ENCODE measurements around the gene INSYN2B. TPM values are rescaled to one million over a fixed set of nuclear protein-coding genes. Genes with fewer than 3 reads are reported as not detected.

Gene INSYN2B
- total and polyA plus RNA-seq, 2 experiments from 2014 or later: not detected

DNA sequence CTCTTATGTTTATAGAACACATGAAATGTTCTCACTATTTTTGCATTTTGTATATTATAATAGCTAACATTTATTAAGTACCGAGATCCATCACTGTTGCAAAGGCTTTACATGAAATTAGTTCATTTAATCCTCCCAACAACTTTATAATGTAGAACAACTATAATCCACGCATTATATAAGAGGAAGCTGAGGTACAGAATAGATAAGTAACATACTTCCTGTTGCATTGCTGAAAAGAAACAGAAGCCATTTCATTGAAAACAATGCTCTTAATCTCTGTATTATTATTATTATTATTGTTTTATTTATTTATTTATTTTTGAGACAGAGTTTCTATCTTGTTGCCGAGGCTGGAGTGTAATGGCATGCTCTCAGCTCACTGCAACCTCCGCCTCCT lies 7.9 kb upstream of the INSYN2B start:
- H3K4me3 ChIP-seq: no peak overlapping the region
- H3K79me2 ChIP-seq (replicated peaks; ENCODE audit: insufficient read depth): no peaks in the 10 kb centered on the region
- Mint-ChIP-seq H3K4me3 (no peak overlapping the region), H3K27ac (no peak overlapping the region), H3K9me3 (no peaks in the 10 kb centered on the region), H3K4me1 (no peaks in the 10 kb centered on the region; the same call in 1 of the 3 replicates), H3K36me3 (ENCODE audit: low read depth) (no peaks in the 10 kb centered on the region), H3K27me3 (ENCODE audit: insufficient read depth, low read depth, poor library complexity) (no peaks in the 10 kb centered on the region)
- H4K20me1 ChIP-seq (replicated peaks; ENCODE audit: insufficient read depth): no peaks in the 10 kb centered on the region
- no peaks in the 10 kb centered on the region for H3K36me3 ChIP-seq (ENCODE audit: insufficient read depth)
- ATAC-seq (no peak), DNase-seq (ENCODE audit: low spot score) (no peak)
- H3K4me1 ChIP-seq (ENCODE audit: insufficient read depth): no peaks in the 10 kb centered on the region
- no peak for TF ChIP-seq ETS1 (IDR thresholded peaks at IDR 0.05)
- H3K9me2 ChIP-seq (ENCODE audit: insufficient read depth): no peaks in the 10 kb centered on the region
- H3F3A ChIP-seq (replicated peaks; ENCODE audit: low read depth): no peaks in the 10 kb centered on the region
- no peak overlapping the region for H3K4me2 ChIP-seq
- H2AFZ ChIP-seq: no peak overlapping the region
- H3K27me3 ChIP-seq (ENCODE audit: insufficient read depth): no peaks in the 10 kb centered on the region
- no peak overlapping the region for H3K27ac ChIP-seq (ENCODE audit: low read depth)

- Mint-ChIP-seq H3K4me1 (peaks cover 53% of the 10 kb centered on the region), H3K36me3 (ENCODE audit: low read depth) (no peaks in the 10 kb centered on the region), H3K4me3 (peak overlapping the region; percentile 69), H3K9me3 (no peaks in the 10 kb centered on the region), H3K27me3 (ENCODE audit: insufficient read depth, low read depth, poor library complexity) (peaks cover 14% of the 10 kb centered on the region), H3K27ac (peak overlapping the region; percentile 35; the same call in 1 of the 2 replicates)
- 0 out of 2 replicates have a peak overlapping the region, but pooled peaks have one; percentile 33 for H3K27ac ChIP-seq (ENCODE audit: low read depth)
- H3K36me3 ChIP-seq (ENCODE audit: insufficient read depth): no peaks in the 10 kb centered on the region
- no peak overlapping the region for H2AFZ ChIP-seq
- H3K4me1 ChIP-seq (ENCODE audit: insufficient read depth): peaks cover 39% of the 10 kb centered on the region
- peak overlapping the region; percentile 49 for H3K4me3 ChIP-seq
- no peaks in the 10 kb centered on the region for H3F3A ChIP-seq (replicated peaks; ENCODE audit: low read depth)
- H3K4me2 ChIP-seq: peak overlapping the region; percentile 74
- peak; percentile 15 for ATAC-seq
- DNase-seq (ENCODE audit: low spot score): peak; percentile 61
- no peaks in the 10 kb centered on the region for H3K79me2 ChIP-seq (replicated peaks; ENCODE audit: insufficient read depth)
- TF ChIP-seq NANOG (IDR thresholded peaks at IDR 0.05; ENCODE audit: borderline replicate concordance) (peak; percentile 74), REST (IDR thresholded peaks at IDR 0.05; ENCODE audit: unreplicated experiment) (no peak)
- no peaks in the 10 kb centered on the region for H3K9me2 ChIP-seq (ENCODE audit: insufficient read depth)
- H3K27me3 ChIP-seq (ENCODE audit: insufficient read depth): peaks cover 20% of the 10 kb centered on the region
- H4K20me1 ChIP-seq (replicated peaks; ENCODE audit: insufficient read depth): no peaks in the 10 kb centered on the region
Measured at GRCh38 chr5:169979871-169980270, 424 bp downstream of the INSYN2B start.

DNA sequence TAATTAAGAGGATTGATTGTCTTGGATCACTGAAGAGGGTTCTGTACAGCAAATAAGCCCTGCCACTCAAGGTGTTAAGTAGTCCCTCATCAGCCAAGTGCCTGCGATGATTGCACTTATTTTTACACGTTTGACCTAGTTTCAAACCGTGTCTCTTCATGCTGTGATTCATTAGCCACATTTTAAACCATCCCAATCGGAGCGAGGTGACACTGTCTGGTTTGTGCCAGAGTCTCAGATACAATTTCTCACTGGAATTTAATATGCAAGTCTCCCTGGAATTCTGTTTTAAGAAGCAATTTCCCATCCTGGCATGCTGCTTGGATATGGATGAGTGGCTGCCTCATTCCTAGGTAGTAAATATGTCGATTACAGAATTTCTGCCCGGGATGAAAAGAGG lies 1.6 kb downstream of the INSYN2B start:
- Histone ChIP-seq H3K4me1 (ENCODE audit: insufficient read depth) (peaks cover 39% of the 10 kb centered on the region), H3K4me3 (no peak overlapping the region), H3K9me2 (ENCODE audit: insufficient read depth) (no peaks in the 10 kb centered on the region), H3K27me3 (ENCODE audit: insufficient read depth) (peaks cover 20% of the 10 kb centered on the region), H3K36me3 (ENCODE audit: insufficient read depth) (no peaks in the 10 kb centered on the region), H3K79me2 (replicated peaks; ENCODE audit: insufficient read depth) (no peaks in the 10 kb centered on the region), H2AFZ (no peak overlapping the region), H3K4me2 (peak overlapping the region; percentile 74), H3F3A (replicated peaks; ENCODE audit: low read depth) (no peaks in the 10 kb centered on the region), H4K20me1 (replicated peaks; ENCODE audit: insufficient read depth) (no peaks in the 10 kb centered on the region), H3K27ac (ENCODE audit: low read depth) (no peak overlapping the region)
- Mint-ChIP-seq H3K36me3 (ENCODE audit: low read depth) (no peaks in the 10 kb centered on the region), H3K27ac (no peak overlapping the region), H3K27me3 (ENCODE audit: insufficient read depth, low read depth, poor library complexity) (peaks cover 14% of the 10 kb centered on the region), H3K4me3 (no peak overlapping the region), H3K4me1 (peaks cover 53% of the 10 kb centered on the region), H3K9me3 (no peaks in the 10 kb centered on the region)
- ATAC-seq: no peak
- DNase-seq (ENCODE audit: low spot score): no peak
- no peak for TF ChIP-seq CREB1 (CRISPR knock-in tag; IDR thresholded peaks at IDR 0.05; ENCODE audit: low read depth)
- TF ChIP-seq, protein P1, sequence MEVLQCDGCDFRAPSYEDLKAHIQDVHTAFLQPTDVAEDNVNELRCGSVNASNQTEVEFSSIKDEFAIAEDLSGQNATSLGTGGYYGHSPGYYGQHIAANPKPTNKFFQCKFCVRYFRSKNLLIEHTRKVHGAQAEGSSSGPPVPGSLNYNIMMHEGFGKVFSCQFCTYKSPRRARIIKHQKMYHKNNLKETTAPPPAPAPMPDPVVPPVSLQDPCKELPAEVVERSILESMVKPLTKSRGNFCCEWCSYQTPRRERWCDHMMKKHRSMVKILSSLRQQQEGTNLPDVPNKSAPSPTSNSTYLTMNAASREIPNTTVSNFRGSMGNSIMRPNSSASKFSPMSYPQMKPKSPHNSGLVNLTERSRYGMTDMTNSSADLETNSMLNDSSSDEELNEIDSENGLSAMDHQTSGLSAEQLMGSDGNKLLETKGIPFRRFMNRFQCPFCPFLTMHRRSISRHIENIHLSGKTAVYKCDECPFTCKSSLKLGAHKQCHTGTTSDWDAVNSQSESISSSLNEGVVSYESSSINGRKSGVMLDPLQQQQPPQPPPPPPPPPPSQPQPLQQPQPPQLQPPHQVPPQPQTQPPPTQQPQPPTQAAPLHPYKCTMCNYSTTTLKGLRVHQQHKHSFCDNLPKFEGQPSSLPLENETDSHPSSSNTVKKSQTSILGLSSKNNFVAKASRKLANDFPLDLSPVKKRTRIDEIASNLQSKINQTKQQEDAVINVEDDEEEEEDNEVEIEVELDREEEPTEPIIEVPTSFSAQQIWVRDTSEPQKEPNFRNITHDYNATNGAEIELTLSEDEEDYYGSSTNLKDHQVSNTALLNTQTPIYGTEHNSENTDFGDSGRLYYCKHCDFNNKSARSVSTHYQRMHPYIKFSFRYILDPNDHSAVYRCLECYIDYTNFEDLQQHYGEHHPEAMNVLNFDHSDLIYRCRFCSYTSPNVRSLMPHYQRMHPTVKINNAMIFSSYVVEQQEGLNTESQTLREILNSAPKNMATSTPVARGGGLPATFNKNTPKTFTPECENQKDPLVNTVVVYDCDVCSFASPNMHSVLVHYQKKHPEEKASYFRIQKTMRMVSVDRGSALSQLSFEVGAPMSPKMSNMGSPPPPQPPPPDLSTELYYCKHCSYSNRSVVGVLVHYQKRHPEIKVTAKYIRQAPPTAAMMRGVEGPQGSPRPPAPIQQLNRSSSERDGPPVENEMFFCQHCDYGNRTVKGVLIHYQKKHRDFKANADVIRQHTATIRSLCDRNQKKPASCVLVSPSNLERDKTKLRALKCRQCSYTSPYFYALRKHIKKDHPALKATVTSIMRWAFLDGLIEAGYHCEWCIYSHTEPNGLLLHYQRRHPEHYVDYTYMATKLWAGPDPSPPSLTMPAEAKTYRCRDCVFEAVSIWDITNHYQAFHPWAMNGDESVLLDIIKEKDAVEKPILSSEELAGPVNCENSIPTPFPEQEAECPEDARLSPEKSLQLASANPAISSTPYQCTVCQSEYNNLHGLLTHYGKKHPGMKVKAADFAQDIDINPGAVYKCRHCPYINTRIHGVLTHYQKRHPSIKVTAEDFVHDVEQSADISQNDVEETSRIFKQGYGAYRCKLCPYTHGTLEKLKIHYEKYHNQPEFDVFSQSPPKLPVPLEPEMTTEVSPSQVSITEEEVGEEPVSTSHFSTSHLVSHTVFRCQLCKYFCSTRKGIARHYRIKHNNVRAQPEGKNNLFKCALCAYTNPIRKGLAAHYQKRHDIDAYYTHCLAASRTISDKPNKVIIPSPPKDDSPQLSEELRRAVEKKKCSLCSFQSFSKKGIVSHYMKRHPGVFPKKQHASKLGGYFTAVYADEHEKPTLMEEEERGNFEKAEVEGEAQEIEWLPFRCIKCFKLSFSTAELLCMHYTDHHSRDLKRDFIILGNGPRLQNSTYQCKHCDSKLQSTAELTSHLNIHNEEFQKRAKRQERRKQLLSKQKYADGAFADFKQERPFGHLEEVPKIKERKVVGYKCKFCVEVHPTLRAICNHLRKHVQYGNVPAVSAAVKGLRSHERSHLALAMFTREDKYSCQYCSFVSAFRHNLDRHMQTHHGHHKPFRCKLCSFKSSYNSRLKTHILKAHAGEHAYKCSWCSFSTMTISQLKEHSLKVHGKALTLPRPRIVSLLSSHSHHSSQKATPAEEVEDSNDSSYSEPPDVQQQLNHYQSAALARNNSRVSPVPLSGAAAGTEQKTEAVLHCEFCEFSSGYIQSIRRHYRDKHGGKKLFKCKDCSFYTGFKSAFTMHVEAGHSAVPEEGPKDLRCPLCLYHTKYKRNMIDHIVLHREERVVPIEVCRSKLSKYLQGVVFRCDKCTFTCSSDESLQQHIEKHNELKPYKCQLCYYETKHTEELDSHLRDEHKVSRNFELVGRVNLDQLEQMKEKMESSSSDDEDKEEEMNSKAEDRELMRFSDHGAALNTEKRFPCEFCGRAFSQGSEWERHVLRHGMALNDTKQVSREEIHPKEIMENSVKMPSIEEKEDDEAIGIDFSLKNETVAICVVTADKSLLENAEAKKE (CRISPR knock-in tag; IDR thresholded peaks at IDR 0.05): no peak
